ENCODE results near the gene YIPF7.

YIPF7 gene

GRCh38 chr4:44651425-44651824 lies at the start of gene YIPF7:
Gene YIPF7 (minus strand): TSS chr4:44651625. CDS start chr4:44650100, 1,525 bp downstream.
- DNase-seq = no peak

- DNase-seq = no peak
Measured at GRCh38 chr4:44701037-44701436, 49.6 kb upstream of the YIPF7 start.

GRCh38 chr4:44700427-44700826 lies 49.0 kb upstream of the YIPF7 start:
- DNase-seq = no peak

- no peak for DNase-seq
Measured at GRCh38 chr4:44684648-44685047, 33.2 kb upstream of the YIPF7 start.

GRCh38 chr4:44679060-44679459 lies 27.6 kb upstream of the YIPF7 start:
- DNase-seq = no peak

GRCh38 chr4:44678094-44679041 lies 26.9 kb upstream of the YIPF7 start, which contains the start of gene GUF1:
Gene GUF1 (plus strand): TSS chr4:44678420. CDS start chr4:44678623, 203 bp downstream.
- peak; percentile 50 for DNase-seq

- DNase-seq = no peak
Measured at GRCh38 chr4:44675366-44675765, 23.9 kb upstream of the YIPF7 start.

GRCh38 chr4:44674471-44674870 lies 23.0 kb upstream of the YIPF7 start:
- DNase-seq = no peak

- DNase-seq = no peak
Measured at GRCh38 chr4:44671636-44672035, 20.2 kb upstream of the YIPF7 start.

GRCh38 chr4:44670506-44671199 lies 19.2 kb upstream of the YIPF7 start:
- no peak for DNase-seq

- DNase-seq = no peak
Measured at GRCh38 chr4:44668526-44668925, 17.1 kb upstream of the YIPF7 start.

- no peak for DNase-seq
Measured at GRCh38 chr4:44663539-44664263, 12.3 kb upstream of the YIPF7 start.

- DNase-seq = no peak
Measured at GRCh38 chr4:44662623-44663005, 11.2 kb upstream of the YIPF7 start.

- no peak for DNase-seq
Measured at GRCh38 chr4:44661940-44662622, 10.7 kb upstream of the YIPF7 start.

- no peak for DNase-seq
Measured at GRCh38 chr4:44660396-44660795, 9.0 kb upstream of the YIPF7 start.

- no peak for DNase-seq
Measured at GRCh38 chr4:44652002-44652401, 577 bp upstream of the YIPF7 start.

GRCh38 chr4:44646151-44646550 lies 5.3 kb downstream of the YIPF7 start:
- no peak for DNase-seq

GRCh38 chr4:44638091-44638490 lies 13.3 kb downstream of the YIPF7 start:
- DNase-seq = no peak

- DNase-seq = no peak
Measured at GRCh38 chr4:44632733-44633132, 18.7 kb downstream of the YIPF7 start.

GRCh38 chr4:44632089-44632488 lies 19.3 kb downstream of the YIPF7 start:
- no peak for DNase-seq

GRCh38 chr4:44629280-44629866 lies 22.1 kb downstream of the YIPF7 start:
- DNase-seq = peak; percentile 1

- DNase-seq = no peak
Measured at GRCh38 chr4:44623676-44624075, 27.7 kb downstream of the YIPF7 start.

Measured in DMS79 treated with DMSO at 0.1 percent for 48 hours (cell line).